Tongue (tissue), 2 donors: ENCODE results near the gene RSRC1. TPM values are rescaled to one million over a fixed set of nuclear protein-coding genes. Genes with fewer than 3 reads are reported as not detected.
A peak's percentile ranks its signal among the peaks of the same experiment; 100 is the strongest.
"Not testable (repeated sequence)": the region's sequence is repeated elsewhere in the genome, so short reads cannot be mapped to it uniquely, and the experiment has no call there.

Experiments
- DNase-seq: peaks from one replicate; pipeline ENCODE4 v3.0.0-alpha.2; 2015
- total RNA-seq: library from RNA; depleted of rRNA; stranded (reverse); fragments of >200 nt; gene quantifications from one replicate; pipeline ENCODE4 v1.2.3, GENCODE V29; 2014

RSRC1 gene
- total RNA-seq, 1 donor from 2014 or later: 62.7 TPM

DNA sequence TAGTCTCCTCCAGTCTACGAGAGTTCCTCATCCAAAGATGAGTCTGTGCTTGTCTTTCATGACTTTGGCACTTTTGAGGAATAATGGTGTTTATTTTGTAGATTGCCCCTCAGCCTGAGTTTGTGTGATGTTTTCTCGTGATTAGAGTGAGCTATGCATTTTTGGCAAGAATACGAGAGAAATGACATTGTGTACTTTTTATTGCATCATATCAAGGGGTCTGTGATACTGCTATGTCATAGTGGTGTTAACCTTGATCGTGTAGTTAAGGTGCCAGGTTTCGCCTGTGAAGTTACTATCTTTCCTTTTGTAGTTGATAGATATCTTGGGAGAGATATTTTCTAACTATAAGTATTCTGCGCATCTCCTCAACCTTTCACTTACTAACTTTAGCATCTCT is 18.9 kb downstream of the RSRC1 start:
- DNase-seq: no peak

DNA sequence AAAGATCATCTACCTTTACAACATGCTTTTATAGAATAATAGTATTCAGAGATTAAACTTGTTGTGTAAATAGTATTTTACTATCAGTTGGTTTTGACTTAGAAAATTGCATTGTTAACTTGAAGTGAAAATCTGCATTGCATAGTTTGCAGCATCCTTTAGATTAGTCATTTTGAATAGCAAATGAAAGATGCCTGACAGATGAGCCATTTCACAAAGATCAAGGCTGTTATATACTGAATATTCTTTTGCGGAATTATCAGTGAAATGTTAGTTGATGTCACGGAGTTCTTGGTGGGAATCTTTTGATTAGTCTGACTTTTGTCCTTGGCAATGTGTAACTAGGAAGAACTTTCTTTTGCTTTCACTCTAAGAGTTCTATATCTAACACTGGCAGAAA is 24.5 kb downstream of the RSRC1 start:
- DNase-seq: no peak

DNA sequence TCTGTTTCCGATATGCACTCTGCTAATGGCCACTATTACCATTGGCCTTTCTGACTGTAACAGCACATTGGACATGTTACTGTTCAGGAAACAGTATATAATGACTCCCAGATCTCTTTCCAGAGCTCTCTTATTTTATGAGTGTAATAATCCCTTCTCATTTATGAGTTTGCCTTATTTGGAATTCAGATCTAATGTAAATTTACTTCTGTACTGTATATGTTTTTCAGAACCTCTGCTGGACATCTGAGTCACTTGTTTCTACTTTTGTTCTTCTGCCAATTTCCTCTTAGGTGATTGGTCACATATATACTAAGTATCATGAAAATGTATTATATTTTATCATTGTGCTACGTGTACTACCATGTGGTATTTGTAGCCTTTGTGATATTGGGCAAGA is 30.5 kb downstream of the RSRC1 start:
- DNase-seq: no peak

DNA sequence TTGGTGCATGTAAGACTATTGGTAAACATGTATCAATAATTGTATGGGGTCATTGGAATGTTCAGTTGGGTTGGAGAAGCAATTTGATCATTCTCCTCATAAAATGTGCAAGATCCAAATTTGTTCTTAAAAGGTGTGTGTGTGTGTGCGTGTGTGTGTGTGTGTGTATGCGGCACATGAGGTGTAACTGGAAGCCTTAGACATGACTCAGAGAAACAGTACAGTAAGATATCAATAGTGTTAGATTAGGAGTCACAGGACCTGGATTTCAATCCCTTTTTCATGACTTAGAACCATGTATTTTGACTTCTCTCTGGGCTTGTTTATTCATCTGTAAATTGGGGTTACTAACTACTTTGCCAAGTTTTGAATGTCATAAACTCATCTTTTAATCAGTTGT is 38.3 kb downstream of the RSRC1 start:
- DNase-seq: no peak

DNA sequence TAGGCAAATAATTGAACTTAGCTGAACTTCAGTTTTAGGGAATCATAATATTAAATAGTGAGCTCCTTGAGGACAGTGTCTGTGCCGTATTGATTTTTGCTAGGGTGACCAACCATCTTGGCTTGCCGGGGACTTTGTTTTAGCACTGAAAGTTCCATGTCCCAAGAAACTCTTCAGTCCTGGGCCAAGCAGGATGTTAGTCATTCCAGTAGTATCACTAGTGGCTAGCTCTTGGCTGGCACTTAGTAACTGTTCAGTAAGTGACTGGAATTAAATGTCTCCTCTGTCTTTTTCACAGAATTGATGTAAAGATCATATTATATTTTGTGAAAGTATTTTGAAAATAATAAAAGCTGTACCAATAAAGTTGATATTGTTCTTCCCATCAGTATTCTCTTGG is 42.3 kb downstream of the RSRC1 start:
- DNase-seq: no peak

DNA sequence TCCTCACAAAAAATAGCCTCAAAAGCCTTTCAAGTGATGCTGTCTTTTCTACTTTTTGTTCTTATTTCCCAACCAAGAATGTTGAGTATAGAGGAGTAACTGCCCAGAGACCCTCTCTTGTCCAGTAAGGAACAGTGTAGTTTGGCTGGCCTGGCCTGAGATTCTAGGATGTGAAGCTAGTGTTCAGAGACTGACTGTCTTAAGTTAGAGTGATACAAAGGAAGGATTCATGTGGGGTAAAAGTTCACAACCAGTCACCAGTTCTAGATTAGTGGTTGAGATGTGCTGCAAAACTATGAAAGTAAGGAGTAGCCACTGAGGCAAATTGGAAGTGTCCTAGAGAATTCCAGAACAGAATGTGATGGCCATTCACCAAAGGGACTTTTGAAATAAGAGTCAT is 49.1 kb downstream of the RSRC1 start:
- no peak for DNase-seq

DNA sequence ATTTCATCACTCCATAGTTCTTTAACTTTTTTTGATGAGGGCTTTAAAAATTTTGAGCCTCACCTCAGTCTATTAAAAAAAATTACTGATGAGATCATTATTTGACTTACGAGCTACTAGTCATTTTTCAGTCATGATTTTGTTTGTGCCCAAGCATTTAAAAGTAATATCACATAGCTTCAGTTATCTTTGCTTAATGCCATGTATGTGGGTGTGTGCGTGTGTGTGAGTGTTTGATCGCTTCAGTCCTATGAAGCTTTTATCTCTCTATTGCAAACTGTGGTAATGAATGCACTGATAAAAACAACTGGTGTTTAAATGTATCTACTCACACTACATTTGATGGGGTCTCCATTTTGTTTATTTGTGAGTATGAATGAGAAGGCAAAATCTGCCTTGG is 49.8 kb downstream of the RSRC1 start:
- DNase-seq: no peak

DNA sequence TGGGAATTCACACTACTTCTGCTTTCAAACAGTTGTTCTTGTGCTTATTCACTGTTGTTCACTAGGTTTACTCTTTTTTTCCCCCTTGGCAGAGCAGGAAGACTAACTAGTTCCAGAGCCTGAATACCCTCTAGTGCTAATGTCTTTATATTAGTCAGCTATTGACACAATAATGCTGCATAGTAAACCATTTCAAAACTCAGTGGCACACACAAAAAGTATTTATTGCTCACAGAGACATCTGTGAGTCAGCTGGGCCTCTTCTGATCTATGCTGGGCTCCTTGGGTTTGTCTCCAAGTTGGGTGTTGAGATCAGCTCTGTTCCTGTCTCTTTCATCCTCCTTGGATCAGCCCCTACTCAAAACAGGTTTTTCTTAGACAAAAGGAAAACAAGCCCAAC is 51.1 kb downstream of the RSRC1 start:
- DNase-seq: no peak

DNA sequence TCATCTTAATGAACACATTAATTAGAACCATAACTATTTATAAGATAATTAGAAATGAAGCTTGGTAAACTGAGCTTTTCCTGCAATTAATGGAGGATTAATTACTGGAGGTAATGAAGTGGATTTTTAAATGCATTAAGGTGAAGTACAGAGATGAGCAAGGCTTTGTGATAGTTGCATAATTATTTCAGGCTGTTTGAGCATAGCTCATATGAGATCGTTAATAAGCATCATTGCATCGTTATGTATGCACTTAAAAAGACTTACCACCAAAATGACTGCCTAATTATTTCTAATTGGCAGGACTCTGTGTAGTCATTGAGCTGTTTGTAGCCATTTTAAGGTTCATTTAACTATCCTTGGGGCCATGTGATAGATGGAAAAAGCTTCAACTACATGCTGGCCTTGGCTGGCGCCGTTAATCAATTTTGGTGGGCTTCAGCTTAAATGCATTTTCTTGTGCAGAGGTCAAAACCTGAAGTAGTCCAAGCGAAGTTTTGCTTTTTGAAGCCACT is 55.3 kb downstream of the RSRC1 start:
- no peak for DNase-seq

DNA sequence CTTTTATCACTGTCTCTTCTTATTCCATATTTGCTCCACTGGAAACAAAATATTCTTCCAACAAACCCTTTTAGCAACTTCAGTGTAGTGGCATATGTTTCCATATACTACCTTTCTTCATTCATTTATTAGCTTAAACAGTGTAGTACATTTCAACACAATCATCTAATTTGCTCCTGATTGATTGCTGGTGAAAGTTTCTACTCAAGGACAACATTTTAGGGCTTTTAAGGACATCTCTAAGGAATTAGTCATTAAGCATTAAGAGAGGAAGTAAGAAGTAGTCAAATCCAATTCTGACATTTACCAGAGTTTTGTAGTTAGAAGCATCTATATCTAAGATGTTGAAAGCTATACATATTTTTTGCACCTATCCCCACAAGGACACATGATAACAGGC is 55.8 kb downstream of the RSRC1 start:
- no peak for DNase-seq

DNA sequence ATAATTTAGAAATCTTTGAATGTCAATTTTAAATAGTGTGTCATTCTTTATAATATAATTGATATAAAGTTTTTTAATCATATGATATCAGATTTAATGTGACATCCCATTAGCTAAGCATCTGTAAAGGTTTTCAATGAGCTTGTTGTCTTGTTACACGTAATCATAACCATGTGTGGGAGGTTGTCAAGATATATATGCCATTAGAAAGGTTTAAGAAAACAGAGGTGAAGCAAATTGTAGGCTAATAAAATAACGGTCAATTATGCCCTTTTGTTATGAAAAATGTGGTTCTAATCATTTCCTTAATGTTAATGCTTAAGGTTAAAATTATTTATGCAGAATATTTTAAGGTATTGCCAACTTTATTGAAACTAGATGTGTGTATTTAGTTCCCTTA is 56.3 kb downstream of the RSRC1 start:
- no peak for DNase-seq

DNA sequence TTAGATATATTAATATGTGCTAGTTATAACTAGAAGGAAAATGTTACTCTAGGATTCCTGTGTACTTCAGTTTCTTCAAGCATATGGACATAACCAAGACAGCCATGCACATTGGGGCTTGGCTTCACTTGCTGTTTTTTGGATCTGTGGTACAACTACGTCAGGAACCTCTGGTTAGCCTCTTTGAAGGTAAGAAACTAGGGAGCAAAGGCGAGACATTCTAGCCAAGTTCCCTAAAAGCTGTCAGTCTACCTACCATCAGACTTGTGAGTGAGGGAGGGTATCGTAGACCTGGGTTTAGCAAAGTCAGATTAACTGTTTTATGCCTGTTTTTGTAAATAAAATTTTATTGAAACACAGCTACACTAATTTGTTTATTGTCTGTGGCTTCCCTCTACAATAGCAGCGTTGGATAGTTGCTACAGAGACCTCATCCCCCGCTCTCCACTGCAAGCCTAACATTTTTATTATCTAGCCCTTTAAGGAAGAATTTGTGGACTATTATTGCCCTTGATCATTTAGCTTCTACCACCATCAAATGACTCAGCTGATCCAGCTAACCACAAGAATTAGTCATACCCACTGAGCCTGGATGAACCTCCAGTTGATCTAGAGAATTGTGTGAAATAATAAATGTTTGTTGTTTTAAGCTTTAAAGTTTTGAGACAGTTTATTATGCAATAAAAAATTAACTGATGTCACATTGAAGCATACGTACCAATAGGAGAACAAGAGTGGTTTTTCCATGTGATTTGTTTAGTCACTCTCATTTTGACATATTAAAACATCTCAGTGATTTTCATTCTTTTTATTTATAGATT is 58.1 kb downstream of the RSRC1 start:
- DNase-seq: no peak

DNA sequence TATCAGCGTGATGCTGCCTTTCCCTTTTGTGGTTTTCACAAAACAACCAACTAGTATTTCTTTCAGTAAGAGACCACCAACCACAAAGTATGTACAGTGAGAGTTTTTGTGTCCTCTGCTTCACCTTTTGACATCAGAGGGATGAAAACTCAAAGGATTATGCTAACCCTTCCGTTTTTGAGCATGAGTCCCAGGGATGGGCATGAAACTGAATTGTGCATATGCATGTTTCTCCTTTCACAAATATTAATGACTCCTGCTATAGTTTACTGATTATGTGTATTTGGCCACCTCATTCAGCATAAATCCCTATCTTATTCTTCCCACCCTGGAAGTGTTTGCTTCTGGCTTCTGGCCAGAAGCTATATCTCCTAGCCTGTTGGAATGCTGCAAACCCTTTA is 59.2 kb downstream of the RSRC1 start:
- DNase-seq: no peak

DNA sequence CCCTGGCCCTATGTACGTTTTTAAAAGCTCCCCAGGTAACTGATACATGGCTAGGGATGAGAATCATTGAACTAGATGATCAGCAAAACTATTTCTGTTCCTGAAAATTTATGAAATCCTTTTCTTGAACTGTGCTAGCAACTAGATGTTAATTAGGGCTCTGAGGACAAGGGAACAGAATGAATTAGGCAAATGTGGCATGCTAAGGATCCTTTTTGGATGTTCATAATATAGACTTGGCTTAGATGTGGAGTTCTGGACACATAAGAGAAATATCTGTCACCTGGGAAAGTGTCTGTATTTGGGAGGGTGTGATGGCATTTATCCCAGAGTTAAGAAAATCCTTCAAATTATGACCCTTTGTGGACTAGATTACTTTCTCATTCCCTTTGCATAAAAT is 71.2 kb downstream of the RSRC1 start:
- DNase-seq: no peak

DNA sequence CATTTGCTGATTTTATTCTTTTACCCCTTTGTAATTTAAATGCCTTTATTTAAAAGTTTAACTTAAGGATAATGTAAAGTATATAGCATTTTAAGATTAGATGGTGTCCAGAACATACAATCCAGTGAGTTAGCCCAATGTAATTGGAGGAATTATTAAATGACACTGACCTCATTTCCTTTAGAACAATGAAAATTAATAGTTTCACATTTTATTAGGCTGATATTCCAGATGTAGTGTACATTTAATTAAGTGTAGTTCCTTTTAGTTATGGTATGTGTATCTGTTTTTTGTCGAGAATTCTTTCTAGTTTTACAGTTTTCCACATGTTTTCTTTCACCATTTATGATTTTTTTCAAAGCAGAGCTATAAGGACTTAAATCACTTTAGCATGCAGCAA is 75.8 kb downstream of the RSRC1 start:
- DNase-seq: peak; percentile 5

DNA sequence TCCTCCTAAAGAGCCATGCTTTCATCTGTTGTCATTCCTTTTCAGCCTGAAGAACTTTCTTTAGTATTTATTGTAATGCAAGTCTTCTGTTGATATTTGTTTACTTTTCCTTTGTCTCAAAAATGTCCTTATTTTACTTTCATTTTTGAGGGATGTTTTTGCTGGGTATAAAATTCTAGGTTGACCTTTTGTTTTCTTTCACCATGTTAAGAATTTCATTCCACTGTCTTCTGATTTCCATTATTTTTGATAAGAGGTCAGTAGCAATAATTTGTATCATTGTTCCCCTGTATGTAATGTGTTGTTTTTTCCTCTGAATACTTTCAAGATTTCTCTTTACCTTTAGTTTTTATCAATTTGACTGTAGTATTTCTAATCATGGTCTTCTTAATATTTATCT is 91.1 kb downstream of the RSRC1 start:
- DNase-seq: no peak

DNA sequence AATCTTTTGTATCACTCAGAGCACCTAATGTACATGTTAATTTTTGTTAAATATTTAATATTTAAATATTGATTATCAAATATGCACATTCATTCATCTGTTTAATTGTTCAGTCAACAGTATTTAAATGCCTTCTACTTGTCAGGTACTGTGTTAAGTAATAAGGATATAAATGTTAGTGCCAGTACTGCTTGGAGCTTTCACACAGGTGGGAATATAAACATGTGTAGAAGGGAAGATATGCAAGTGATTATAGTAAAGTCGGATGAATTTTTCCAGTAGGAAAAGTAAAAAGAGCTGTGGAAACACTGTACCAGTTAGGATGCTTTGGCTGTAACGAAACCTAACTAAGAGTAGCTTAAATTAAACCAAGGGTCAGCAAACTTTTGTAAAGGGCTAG is 95.4 kb downstream of the RSRC1 start:
- DNase-seq: no peak

DNA sequence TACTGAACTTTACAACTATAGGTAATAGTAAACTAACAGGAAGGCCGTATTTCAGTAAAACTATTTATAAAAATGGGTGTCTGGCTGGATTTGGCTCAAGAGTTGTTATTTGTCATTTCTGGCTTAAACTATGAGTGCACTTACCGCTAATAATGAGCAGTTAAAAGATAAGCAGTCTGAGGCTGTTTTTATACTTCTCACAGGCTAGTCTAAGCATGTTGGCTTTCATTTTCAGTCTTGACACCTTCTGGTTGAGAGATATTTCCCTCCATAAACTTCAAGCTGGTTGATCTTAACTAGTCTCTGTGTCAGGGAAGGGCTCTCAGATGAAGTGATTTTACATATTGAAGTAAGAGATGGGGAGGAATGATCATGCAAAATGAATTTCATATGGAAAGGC is 96.1 kb downstream of the RSRC1 start:
- no peak for DNase-seq

DNA sequence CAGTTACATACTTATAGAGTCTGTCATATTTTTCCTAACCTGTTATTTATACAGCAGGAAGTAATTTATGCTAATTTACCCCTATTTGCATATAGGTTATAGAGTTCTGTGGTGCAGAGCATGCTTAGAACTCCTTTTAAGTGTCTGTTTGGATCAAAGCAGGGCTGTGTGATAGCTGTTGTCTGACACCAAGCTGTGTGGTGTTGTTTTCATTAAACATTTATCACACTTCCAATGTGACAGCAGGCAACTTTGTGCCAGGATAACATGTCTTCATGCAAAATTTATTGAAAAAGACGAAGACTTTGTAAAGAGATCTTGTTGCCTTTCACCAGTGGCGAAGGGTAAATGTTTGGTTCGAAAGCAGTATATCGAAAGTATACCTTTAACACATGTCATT is 100.2 kb downstream of the RSRC1 start:
- DNase-seq: no peak

DNA sequence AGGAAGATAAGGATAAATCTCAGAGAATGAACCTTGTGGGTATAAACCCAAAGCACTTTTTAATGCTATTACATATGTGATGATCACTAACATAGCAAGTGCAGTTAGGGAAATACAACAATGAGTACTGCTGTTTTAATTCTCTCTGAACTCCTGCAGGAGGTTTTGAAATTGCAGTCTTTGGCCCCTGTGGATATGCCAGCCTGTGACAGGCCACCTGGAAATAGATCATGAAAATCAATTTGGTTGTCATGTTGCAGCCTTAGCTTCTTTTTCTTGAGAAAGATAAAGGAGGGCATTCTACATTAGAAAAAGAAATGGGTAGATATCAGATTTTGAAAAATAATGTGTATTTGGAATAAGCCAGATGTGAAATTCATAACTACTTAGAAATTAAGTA is 103.6 kb downstream of the RSRC1 start:
- DNase-seq: no peak

DNA sequence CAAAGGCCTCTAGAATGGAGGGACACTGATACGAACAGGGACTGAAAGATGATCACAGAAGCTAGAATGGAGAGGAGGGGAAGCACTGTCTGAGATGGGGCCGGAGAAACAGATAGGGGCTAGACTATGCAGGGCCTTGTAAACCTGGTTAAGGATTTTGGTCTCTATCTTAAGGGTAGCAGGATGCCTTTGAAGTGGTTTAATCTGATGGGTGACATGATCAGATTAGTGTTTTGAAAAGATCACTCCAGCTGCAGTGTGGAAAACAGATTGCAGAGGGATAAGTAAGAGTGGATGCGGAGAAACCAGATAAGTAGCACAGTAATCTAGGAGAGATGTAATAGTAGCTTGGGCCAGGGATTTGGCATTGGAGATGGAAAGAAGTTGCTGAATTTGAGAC is 108.1 kb downstream of the RSRC1 start:
- no peak for DNase-seq

DNA sequence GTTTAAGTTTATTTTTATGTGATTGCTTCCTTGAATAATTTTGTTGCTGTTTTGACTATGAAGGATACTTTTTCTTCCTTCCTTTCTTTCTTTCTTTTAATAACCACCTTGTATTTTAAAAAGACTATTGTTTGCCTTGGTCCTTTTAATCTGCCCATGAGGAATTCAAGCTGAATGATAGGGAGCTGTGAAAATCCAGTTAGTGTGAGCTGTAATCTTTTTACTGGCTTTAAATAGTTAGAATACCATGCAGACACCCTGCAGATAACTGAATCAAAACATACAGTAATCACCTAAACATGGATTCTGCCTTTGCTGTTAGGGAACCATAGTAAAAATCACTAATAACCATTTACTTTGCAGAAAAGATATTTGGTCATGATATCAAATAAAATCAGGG is 110.7 kb downstream of the RSRC1 start:
- DNase-seq: no peak

DNA sequence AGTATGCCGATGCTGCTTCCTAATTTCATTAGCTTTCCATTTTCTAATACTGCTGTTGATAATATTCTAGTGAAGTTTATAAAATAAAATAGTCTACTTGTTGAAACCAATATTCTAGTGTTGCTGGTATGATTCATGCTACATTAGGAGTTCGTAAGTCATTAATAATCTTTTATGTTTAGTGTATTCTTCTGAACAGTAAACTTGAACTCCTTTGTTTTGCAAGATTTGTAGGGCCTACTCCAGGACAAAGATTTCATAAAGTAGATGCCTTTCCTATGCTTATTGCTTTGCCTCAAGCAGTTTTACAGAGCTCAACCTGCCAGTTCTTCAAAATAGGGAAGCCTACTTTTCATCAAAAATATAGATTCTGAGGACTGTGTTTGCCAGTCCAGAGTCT is 111.5 kb downstream of the RSRC1 start:
- no peak for DNase-seq

DNA sequence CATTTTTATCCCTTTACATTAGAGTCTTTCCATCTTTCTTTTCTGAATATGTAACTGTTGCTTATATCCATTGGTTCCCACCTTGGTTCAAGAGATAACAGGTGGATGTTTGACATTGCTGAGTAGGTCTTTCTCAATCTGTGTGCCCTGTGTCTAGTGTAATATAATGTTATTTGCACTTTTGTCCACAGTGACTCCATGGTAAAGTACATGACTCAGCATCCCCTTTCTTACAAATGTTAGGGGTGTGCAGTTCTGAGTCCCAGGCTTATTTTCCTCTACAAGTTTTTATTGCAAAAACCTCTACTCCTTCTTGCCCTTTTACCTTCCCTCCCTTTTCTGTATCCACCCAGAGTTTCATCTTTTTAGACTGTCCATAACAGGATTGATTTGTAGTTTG is 116.5 kb downstream of the RSRC1 start:
- no peak for DNase-seq

DNA sequence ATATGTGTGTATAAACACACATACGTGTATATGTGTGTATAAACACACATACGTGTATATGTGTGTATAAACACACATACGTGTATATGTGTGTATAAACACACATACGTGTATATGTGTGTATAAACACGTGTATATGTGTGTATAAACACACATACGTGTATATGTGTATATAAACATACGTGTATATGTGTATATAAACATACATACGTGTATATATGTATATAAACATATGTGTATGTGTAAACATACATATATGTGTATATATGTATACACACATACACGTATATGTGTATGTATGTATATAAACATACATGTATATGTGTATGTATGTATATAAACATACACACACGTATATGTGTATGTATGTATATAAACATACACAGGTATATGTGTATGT is 119.1 kb downstream of the RSRC1 start:
- DNase-seq: not testable (repeated sequence)
